Measurements from ENCODE around the gene ITGA2B.
"Not testable (repeated sequence)": the region's sequence is repeated elsewhere in the genome, so short reads cannot be mapped to it uniquely, and the experiment has no call there.

Gene ITGA2B

GRCh38 chr17:44390250-44390870 is 911 bp upstream of the ITGA2B start:
- no peak for DNase-seq

DNA sequence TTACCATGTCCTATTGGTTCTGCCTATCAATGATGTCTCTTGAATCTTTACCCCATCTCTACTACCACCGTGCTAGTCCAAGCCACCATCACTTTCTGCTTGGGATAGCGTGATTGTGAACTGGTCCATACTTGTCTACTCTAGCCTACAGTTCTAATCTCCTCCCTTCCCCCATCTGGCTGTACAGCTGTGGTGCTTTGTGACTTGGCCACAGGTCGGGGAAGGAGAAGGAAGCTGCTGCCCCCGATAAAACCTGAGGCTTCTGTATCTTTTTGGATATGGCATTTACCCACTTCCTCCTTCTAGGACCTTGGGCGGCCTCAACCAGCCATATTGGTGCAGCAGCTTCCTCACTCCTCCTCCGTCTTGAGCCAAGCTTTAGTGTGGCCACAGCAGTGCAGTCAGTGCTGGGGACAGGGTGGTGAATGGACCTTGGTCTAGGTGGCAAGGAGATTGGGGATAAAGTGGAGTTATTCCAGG is 314 bp upstream of the ITGA2B start:
- no peak for DNase-seq

- DNase-seq, result no peak
Measured at GRCh38 chr17:44387804-44388203, 1.6 kb downstream of the ITGA2B start.

- peak; percentile 15 for DNase-seq
Measured at GRCh38 chr17:44386182-44386525, 3.3 kb downstream of the ITGA2B start.

DNA sequence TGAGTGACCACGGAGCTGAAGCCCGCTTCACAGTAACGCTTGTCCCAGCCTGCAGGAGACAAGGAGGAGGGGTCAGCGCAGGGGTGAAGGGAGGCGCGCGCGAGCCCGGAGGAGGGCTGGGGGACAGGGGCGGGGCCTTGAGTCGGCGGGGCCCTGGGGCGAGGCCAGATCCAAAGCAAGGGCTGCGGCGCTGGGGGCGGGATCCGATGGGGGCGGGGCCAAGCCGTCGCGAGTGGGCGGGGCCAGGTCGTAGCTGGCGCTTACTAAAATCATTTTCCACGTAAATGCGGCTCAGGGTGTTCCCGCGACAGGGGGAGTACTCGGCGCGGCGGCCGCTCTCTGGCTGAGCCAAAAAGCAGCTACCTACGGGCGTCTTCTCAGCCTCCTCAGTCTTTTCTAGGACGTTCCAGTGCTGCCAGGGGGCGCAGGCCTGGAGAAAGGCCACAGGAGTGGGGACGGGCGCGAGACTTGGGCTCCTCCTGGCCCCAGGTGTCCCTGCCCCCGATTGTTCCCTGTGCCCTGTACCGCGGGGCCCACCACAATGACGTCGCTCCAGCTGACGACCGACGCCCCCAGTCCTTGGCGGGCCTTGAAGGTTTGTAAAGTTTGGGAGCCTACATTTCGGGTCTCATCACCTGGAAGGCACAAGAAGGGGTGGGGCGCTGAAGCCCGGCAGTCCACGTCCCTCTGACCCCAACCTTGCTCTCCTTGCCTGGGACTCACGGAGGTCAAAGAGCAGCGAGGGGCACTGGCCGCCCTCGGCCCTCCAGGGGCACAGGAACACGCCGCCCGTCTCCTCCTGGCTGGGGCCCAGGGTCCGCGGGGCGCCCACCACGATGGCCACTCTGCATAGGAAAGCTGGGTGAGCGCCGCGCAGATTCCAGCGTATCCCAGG is 3.9 kb downstream of the ITGA2B start:
- peak; percentile 44 for DNase-seq

GRCh38 chr17:44384823-44385286 is 4.6 kb downstream of the ITGA2B start:
- DNase-seq, result no peak

- no peak for DNase-seq
Measured at GRCh38 chr17:44384281-44384822, 5.1 kb downstream of the ITGA2B start.

DNA sequence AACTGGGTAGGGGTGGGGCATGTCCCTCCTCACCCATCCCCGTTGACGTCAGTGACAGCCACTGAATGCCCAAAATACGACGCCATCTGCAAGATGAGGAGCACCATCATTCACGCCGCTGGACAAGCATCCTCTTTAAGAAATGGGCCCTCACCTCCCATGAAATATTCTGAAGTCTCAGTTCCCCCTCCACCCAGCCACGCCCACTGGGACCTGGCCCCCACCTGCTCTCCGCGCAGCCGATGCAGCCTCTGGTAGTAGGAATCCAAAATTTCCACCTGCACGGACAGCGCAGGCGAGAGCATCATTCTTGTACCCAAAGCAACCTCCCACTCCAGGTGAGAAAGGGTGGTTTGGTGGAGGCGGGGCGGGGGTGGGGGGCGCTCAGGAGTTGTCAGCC is 5.6 kb downstream of the ITGA2B start:
- no peak for DNase-seq

DNA sequence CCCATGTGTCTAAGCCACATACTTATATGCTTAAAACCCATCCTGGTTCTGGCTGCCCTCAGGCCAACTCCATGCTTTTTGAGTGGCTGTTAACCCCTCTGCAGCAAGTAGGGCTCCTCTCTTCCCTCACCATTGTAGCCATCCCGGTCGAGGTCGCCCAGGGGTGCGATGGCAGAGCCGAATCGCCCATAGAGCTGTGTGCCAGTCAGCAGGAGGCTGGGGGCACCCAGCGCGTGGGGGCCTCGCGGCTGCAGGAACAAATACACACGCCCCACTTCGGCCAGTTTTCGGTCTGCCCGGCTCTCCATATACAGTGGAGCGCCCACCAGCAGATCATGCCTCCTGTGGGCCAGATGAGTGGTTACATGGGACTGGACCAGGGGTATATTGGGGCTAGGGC is 6.1 kb downstream of the ITGA2B start:
- DNase-seq, result no peak

DNA sequence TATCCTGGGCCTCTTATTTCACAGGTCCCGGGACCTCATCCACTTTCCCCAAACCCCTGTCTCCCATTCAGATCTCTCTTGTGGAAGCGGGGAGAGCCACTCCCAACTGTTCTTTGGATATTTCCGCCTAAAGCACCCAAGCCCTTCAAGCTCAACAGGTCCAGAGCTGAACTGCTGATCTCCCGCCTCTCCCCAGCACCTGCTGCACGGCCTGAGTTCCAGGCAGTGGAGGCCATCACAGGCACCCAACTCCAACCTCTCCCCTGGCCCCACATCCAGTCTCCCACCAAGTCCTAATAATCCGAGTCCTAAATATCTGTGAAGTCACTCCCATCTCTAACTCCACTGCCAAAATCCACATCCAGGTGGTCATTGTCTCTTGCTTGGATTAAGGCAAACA is 6.5 kb downstream of the ITGA2B start:
- DNase-seq, result no peak

DNA sequence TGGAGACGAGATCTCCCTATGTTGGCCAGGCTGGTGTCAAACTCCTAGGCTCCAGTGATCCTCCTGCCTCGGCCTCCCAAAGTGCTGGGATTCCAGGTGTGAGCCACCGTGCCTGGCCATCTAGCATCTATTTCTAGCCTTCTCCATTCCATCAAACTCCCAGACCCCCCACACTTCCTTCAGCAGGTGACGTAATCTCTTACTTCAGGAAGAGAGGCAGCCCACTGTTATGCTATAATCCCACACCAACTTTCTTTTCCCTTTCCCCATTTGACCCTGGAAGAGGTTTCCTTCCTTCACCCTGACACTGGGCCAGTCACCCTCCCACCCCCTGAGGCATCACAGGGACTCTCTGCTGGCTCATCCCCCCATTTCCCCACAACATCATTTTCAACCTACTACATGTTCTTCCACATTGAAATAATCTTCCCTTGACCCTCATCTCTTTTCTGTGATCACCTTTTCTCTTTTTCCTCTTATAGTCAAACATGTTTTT is 7.6 kb downstream of the ITGA2B start:
- DNase-seq, result no peak

DNA sequence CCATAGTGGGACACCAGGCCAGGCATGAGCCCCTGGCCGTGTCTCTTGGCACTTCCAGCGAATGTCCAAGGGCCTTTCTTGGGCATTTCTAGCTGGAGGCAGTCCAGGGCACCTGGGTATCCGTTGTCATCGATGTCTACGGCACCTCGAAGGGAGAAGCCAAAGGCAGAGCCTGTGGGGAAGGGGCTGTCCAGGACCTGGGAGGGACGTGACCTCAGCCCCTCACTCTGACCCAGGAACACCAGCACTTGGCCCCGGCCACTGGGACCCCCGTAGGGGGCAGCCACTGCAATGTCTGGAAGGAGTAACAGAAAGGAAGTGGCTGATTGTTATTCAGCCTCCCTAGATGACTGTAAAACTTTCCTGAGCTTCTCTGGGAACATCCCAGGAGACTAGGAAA is 8.7 kb downstream of the ITGA2B start:
- DNase-seq, result no peak

GRCh38 chr17:44379887-44380286 is 9.6 kb downstream of the ITGA2B start:
- no peak for DNase-seq

GRCh38 chr17:44378171-44378705 is 11.2 kb downstream of the ITGA2B start:
- DNase-seq, result no peak

GRCh38 chr17:44376779-44377178 is 12.7 kb downstream of the ITGA2B start:
- DNase-seq, result no peak

- no peak for DNase-seq
Measured at GRCh38 chr17:44376124-44376523, 13.3 kb downstream of the ITGA2B start.

GRCh38 chr17:44375196-44376017 is 14.0 kb downstream of the ITGA2B start:
- no peak for DNase-seq

DNA sequence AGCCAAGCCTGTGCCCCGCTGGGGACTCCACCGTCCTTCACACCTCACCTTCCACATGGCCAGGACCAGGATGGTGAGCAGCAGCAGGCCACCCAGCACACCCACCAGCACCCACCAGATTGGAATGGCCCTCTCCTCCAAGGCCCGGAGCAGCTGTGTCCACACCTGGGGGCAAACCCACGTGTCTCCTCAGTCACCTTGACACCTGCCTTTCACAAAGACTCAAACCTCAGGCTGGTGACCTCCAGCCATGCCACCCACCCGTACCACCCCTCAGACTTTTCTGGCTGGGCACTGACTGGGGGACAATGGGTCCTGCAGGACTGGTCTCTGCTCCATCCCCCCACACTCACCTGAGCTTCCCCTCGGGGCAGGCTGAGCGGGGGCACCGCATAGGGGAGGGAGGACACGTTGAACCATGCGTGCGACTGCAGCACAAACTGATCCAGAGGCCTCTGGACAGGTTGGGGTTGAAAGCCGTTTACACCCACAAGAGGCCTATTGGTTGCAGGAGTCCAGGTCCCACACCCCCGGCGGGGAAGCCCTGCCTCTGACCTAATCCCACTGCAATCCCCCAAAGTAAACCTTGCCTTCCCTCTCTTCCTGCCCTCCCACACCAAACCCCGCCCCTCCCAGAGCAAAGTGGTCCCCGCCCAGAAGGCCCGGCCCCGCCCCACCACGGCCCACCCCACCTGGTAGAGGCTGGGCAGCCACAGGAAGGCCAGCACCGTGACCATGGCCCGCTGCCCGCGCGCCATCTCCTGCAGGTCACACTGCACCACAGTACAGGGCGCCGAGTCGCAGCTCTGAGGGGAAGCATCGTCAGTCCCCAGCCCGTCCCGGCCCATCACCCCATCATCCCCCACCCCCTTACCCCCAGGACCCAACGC is 14.9 kb downstream of the ITGA2B start:
- no peak for DNase-seq

DNA sequence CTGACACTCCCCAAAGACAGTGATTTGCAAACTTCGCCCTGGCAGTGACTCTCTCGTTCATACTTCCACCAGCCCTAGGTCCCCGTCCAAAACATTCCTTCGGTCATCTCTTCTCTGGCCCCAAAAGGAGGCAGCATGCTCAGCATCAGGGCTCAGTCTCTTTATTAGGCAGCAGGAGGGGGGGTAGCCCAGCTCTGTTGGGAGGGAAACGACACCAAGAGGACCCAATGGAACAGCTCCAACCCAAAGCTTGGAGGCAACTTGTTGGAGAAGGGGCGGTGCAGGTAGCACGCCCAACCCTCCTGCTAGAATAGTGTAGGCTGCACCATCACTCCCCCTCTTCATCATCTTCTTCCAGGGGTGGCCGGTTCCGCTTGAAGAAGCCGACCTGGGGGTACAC is 17.4 kb downstream of the ITGA2B start:
- no peak for DNase-seq

DNA sequence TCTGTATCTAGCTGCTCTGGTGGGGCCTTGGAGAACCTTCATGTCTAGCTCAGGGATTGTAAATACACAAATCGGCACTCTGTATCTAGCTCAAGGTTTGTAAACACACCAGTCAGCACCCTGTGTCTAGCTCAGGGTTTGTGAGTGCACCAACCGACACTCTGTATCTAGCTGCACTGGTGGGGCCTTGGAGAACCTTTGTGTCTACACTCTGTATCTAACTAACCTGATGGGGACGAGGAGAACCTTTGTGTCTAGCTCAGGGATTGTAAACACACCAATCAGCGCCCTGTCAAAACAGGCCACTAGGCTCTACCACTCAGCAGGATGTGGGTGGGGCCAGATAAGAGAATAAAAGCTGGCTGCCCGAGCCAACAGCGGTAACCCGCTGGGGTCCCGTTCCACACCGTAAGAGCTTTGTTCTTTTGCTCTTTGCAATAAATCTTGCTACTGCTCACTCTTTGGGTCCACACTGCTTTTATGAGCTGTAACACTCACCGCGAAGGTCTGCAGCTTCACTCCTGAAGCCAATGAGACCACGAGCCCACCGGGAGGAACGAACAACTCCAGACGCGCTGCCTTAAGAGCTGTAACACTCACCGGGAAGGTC is 19.9 kb downstream of the ITGA2B start:
- DNase-seq, result not testable (repeated sequence)

Measured in NCI-H1092 treated with DMSO at 0.1 percent for 48 hours (cell line).